ENCODE results near the gene SPON1. TPM values are rescaled to one million over a fixed set of nuclear protein-coding genes. Genes with fewer than 3 reads are reported as not detected.

The SPON1 gene
- total RNA-seq, 4 donors from 2014 or later, result 8.0 to 16.1 (median 11.3) TPM

GRCh38 chr11:14093065-14093464, 130.5 kb downstream of the SPON1 start:
- no peaks in the 10 kb centered on the region for H3K9me3 ChIP-seq
- TF ChIP-seq CTCF (IDR thresholded peaks at IDR 0.05) (no peak), POLR2AphosphoS5 (IDR thresholded peaks at IDR 0.05) (no peak), EP300 (IDR thresholded peaks at IDR 0.05) (no peak), POLR2A (IDR thresholded peaks at IDR 0.05) (no peak)
- H3K4me3 ChIP-seq, result no peak overlapping the region
- no peak overlapping the region for H3K27ac ChIP-seq
- H3K27me3 ChIP-seq, result peaks cover 3% of the 10 kb centered on the region
- WGBS, result 0% methylated on average over 1 of the region's 1 CpG
- DNase-seq (ENCODE audit: low spot score in 2 of 2), result no peak
- H3K36me3 ChIP-seq, result no peaks in the 10 kb centered on the region
- H3K4me1 ChIP-seq, result peaks cover 16% of the 10 kb centered on the region

- Histone ChIP-seq H3K4me3 (no peak overlapping the region), H3K36me3 (no peaks in the 10 kb centered on the region), H3K4me1 (peaks cover 8% of the 10 kb centered on the region), H3K9me3 (no peaks in the 10 kb centered on the region), H3K27ac (no peak overlapping the region), H3K27me3 (peaks cover 2% of the 10 kb centered on the region)
- 95% methylated on average over 3 of the region's 3 CpGs for WGBS
- no peak for TF ChIP-seq POLR2AphosphoS5 (IDR thresholded peaks at IDR 0.05)
- TF ChIP-seq POLR2A (IDR thresholded peaks at IDR 0.05), result no peak
- TF ChIP-seq CTCF (IDR thresholded peaks at IDR 0.05), result no peak
- no peak for TF ChIP-seq EP300 (IDR thresholded peaks at IDR 0.05)
- no peak for DNase-seq (ENCODE audit: low spot score in 2 of 2)
Measured at GRCh38 chr11:14094481-14095037, 132.0 kb downstream of the SPON1 start.

GRCh38 chr11:14095882-14096281, 133.4 kb downstream of the SPON1 start:
- WGBS, result 50% methylated on average over 1 of the region's 1 CpG
- no peak for DNase-seq (ENCODE audit: low spot score in 2 of 2)
- Histone ChIP-seq H3K27me3 (no peaks in the 10 kb centered on the region), H3K4me3 (no peak overlapping the region), H3K4me1 (no peaks in the 10 kb centered on the region), H3K36me3 (no peaks in the 10 kb centered on the region), H3K27ac (no peak overlapping the region), H3K9me3 (no peaks in the 10 kb centered on the region)
- TF ChIP-seq EP300 (IDR thresholded peaks at IDR 0.05) (no peak), CTCF (IDR thresholded peaks at IDR 0.05) (no peak), POLR2A (IDR thresholded peaks at IDR 0.05) (no peak), POLR2AphosphoS5 (IDR thresholded peaks at IDR 0.05) (no peak)

- DNase-seq (ENCODE audit: low spot score in 2 of 2), result no peak
Measured at GRCh38 chr11:14096606-14097005, 134.1 kb downstream of the SPON1 start.

GRCh38 chr11:14101388-14101787, 138.9 kb downstream of the SPON1 start:
- no peak overlapping the region for H3K4me3 ChIP-seq
- DNase-seq (ENCODE audit: low spot score in 2 of 2), result no peak
- TF ChIP-seq CTCF (IDR thresholded peaks at IDR 0.05), result no peak
- no peak for TF ChIP-seq EP300 (IDR thresholded peaks at IDR 0.05)
- no peak for TF ChIP-seq POLR2A (IDR thresholded peaks at IDR 0.05)
- no peak for TF ChIP-seq POLR2AphosphoS5 (IDR thresholded peaks at IDR 0.05)
- H3K4me1 ChIP-seq, result no peaks in the 10 kb centered on the region
- H3K27ac ChIP-seq, result no peak overlapping the region
- no peaks in the 10 kb centered on the region for H3K9me3 ChIP-seq
- no peaks in the 10 kb centered on the region for H3K27me3 ChIP-seq
- no peaks in the 10 kb centered on the region for H3K36me3 ChIP-seq

More at GRCh38 chr11:14096606-14097005, 134.1 kb downstream of the SPON1 start:
- H3K27me3 ChIP-seq, result no peaks in the 10 kb centered on the region
- no peaks in the 10 kb centered on the region for H3K9me3 ChIP-seq
- no peak overlapping the region for H3K27ac ChIP-seq
- no peaks in the 10 kb centered on the region for H3K36me3 ChIP-seq
- H3K4me3 ChIP-seq, result no peak overlapping the region
- H3K4me1 ChIP-seq, result no peaks in the 10 kb centered on the region
- TF ChIP-seq CTCF (IDR thresholded peaks at IDR 0.05) (no peak), EP300 (IDR thresholded peaks at IDR 0.05) (no peak), POLR2A (IDR thresholded peaks at IDR 0.05) (no peak), POLR2AphosphoS5 (IDR thresholded peaks at IDR 0.05) (no peak)

All from suprapubic skin (tissue), 4 donors.